HG03280 (cell line): ENCODE data around the gene KDM3B.
A peak's percentile ranks its signal among the peaks of the same experiment; 100 is the strongest.
"Not testable (repeated sequence)": the region's sequence is repeated elsewhere in the genome, so short reads cannot be mapped to it uniquely, and the experiment has no call there.

Experiments used
- ATAC-seq: cut with Tn5 transposase; IDR thresholded peaks from one replicate; pipeline ENCODE4 v1.9.1; 2021; ENCODE audit warnings: mild to moderate bottlenecking, moderate library complexity; ENCODE audit not compliant: unreplicated experiment

KDM3B gene

DNA sequence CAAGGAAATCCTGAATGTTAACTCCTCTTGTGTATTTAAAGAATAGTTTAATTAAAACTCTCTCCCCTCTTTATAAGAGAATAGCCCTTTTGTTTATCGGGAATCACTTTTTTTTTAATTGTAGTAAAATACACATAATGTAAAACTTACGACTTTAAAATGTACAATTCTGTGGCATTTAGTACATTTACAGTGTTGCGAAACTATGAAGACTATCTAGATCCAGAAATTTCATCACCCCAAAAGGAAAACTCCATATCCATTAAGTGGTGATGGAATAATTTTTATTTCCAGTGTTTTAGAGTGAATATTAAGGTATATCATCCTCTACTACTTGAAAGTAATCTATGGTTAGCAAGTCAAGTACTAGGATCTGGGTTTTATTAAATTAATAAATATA, 36.8 kb downstream of the KDM3B start:
- ATAC-seq, result no peak

DNA sequence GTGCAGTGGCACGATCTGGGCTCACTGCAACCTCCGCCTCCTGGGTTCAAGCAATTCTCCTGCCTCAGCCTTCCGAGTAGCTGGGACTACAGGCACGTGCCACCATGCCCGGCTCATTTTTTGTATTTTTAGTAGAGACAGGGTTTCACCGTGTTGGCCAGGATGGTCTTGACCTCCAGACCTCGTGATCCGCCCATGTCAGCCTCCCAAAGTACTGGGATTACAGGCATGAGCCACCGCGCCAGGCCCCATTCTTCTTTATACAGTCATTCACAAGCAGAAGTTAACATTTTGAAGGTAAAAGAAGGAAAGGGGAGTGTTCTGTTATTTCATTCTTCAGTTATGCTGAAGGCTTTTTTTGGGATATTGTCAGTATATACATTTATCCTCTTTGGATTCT, 37.4 kb downstream of the KDM3B start:
- not testable (repeated sequence) for ATAC-seq

DNA sequence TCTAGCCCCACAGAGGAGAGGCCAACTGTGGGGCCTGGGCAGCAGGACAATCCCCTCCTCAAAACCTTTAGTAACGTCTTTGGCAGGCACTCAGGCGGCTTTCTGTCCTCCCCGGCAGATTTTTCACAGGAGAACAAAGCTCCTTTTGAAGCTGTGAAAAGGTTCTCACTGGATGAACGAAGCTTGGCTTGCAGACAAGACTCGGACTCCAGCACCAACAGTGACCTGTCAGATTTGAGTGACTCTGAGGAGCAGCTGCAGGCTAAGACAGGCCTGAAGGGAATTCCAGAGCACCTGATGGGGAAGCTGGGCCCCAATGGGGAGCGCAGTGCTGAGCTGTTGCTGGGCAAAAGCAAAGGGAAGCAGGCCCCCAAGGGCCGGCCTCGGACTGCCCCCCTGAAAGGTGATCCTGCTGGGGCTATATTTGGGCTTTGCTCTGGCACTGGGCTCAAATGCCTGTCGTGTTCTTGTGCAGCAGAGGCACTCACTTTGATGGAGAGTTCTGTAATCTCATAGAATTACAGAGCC, 39.4 kb downstream of the KDM3B start:
- ATAC-seq, result no peak

DNA sequence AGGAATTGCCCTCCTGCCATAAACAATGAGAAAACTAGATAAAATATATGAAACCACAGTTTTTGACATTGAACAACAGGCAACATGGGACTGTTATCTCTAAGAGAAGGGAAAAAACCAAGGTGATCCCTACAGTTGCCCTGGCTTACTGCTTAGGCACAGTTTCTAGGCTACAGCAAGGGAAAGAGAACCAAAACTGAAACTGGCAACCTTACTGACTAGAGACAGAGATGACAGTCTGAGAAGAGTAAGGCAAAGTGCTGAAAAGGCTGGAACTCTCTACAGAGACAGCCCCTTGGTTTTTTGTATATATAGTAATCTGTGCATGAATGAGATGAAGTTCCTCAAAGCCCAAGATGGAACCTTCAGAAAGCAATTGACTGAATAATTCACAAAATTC, 50.2 kb downstream of the KDM3B start:
- peak; percentile 86 for ATAC-seq

DNA sequence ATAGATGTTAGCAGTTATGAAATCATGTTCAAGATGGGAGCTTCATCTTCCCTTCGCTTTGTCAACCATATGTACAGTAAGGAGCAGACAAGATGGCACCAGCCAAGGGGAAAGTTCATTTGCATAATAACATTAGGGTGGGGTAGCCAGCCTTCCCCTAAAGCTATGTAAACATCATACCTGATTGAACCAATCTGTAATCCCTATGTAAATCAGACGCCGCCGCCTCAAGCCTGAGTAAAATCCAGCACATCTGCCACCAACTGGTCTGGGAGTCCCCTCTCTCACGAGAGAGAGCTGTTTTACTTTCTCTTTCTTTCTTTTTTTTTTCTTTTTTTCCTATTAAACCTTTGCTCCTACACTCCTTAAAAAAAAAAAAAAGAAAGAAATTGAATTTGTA, 55.5 kb downstream of the KDM3B start:
- peak; percentile 83 for ATAC-seq

DNA sequence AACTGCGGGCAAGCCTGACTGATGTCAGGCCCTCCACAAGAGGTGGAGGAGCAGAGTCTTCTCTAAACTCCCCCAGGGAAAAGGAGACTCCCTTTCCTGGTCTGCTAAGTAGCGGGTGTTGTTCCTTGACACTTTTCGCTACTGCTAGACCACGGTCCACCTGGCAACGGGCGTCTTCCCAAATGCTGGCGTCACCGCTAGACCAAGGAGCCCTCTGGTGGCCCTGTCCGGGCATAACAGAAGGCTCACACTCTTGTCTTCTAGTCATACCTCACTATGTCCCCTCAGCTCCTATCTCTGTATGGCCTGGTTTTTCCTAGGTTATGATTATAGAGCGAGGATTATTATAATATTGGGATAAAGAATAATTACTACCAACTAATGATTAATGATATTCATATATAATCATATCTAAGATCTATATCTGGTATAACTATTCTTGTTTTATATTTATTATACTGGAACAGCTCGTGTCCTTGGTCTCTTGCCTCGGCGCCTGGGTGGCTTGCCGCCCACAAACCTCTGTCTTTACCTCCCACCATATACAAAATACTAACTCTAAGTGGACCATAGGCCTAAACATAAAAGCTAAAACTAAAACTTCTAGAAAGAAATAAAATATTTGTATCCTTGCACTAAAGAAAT, 58.6 kb downstream of the KDM3B start:
- not testable (repeated sequence) for ATAC-seq

DNA sequence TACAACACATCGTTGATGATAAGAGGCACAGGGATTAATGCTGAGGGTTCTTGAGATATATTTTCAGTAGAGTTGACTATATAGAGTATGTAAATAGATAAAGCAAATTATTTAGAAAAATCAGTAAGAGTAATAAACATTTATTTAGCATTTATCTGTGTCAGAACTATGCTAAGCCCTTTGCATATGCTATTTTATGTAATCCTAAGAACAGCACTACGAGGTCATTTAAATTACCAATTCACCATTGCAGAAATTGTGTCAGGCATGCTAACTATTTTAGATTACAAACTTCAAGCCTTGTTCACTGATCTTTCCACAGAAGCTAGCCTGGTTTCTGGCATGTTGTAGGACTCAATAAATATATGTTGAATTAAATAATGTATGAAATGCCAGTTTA, 66.0 kb downstream of the KDM3B start:
- no peak for ATAC-seq

DNA sequence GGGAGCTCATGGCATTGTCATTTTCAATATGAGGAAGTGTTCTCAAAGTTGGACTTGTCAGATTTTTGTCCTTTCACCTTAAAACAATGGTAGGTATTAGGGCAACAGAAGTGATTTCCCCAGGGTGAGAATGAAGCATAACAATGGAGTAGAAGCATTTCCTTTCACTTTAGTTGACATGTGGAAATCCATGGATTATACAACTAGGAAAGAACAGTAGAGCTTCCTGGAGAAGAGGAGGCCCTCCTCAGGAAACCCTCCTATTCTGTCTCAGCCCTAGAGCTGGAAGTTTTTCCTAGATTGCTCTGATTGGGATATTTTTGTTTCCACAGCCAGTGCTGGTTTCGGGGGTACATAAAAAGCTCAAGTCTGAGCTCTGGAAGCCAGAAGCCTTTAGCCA, 72.6 kb downstream of the KDM3B start:
- no peak for ATAC-seq

DNA sequence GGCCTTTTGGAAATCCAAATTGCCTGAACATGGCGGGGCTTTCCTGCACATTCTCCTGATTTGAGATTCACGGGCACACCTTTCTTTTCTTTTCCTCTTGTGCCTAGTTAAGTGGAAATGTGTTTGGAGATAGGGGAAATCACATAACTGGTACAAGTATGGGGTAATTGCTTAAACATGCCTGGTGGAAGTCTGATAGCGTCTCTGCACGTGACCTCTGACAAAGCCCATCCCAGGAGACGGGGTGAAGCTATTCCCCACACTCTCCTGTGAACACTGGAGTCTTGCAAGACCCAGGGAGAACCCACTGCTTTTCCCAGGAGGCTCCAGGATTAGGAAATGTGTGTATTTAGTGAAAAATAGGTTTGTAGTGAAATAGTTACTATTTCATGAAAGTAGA, 83.5 kb downstream of the KDM3B start:
- ATAC-seq, result no peak

DNA sequence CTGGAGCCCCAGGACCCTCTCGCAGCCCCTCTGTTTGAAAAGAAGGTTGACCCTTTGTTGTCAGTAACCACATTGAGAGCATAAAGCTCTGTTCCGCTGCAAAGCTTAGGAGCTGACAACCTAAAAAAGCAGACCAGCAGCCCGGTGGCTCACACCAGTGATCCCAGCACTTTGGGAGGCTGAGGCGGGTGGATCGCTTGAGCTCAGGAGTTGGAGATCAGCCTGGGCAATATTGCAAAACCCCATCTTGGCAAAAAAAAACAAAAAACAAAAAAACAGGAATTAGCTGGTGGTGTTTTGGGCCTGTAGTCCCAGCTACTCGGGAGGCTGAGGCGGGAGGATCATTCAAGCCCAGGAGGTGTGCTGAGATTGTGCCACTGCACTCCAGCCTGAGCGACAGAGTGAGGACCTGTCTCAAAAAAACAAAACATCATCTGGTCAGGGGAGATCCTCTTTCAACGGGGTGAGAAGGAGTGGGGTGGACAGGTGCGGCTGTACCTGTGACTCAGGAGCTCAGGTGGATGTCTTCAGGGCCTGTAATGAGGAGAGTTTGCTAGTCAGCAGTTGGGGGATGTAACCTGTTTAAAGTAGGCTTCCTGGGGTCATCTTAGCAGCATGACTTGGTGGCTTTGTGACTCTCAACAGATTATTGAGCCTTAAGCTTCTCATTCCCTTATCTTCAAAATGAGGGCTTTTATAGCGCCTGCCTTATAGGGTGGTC, 85.7 kb downstream of the KDM3B start:
- ATAC-seq, result no peak

DNA sequence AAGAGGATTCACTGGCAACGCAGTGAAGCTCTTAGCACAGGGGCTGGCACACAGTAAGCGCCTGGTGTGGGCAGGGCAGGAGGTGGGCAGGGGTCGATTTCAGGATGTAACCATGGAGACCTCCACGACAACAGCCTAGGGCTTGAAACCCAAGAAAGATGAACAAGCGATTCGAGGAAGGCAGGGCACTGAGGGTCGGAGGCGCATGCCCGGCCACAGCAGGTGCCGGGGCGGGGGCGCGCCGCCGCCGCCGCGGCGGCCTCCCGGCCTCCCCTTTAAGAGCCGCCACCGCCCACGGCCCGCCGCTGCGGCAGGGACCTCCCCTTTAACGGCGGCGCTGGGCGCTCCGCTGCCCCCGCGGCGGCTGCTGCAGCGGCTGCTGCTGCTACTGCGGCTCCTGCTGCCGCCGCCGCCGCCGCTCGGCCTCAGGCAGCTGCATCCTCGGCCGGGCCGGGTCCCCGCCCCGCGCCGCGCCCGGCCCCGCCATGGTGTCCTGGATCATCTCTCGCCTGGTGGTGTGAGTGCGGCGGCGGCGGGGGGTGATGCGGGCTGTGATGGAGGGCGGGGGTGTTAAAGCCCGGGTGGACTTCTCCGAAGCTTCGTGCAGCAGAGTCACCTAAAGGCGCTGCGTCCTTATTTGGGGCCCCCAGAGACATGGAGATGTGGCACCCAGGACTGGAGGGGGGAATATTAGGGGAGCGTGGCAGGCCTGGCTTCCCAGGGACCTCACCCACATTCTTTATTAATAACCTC, 86.4 kb downstream of the KDM3B start, which contains the start of gene REEP2:
Gene REEP2, plus strand, starts transcription at position 334 of the 753 bp plus-strand sequence. Its CDS starts 152 bp downstream, at position 486.
- peak; percentile 72 for ATAC-seq

DNA sequence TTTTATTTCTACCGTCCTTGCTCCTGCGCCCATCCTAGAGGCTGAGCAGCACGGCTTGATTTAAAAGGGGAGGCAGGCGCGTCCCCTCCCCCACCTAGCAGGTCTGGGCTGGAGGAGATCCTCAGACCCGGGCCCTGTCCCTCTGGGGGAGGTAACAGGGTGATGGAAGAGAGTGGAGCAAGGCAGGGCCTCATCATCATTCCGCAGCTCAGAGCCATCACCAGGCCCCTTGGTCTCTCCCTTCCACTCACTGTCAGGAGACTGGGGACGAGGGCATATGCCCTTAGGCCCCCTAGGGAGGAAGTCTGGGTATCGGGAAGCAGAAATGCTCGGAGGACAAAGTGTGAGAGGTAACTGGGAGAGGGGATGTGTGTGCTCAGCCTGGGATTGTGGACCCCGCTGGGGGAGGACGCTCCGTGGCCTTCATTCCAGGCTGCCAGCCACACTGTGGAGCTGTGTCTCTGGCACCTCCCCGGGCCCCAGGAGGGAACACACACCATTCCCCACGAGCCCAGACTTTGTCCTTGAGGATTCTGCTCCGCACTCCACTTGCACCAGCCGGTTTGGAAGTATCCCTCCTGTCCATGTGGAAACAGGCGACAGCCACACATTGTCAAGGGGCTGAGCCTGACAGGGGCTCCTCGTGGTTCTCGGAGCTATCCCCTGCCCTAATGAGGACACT, 87.1 kb downstream of the KDM3B start:
- ATAC-seq, result no peak

DNA sequence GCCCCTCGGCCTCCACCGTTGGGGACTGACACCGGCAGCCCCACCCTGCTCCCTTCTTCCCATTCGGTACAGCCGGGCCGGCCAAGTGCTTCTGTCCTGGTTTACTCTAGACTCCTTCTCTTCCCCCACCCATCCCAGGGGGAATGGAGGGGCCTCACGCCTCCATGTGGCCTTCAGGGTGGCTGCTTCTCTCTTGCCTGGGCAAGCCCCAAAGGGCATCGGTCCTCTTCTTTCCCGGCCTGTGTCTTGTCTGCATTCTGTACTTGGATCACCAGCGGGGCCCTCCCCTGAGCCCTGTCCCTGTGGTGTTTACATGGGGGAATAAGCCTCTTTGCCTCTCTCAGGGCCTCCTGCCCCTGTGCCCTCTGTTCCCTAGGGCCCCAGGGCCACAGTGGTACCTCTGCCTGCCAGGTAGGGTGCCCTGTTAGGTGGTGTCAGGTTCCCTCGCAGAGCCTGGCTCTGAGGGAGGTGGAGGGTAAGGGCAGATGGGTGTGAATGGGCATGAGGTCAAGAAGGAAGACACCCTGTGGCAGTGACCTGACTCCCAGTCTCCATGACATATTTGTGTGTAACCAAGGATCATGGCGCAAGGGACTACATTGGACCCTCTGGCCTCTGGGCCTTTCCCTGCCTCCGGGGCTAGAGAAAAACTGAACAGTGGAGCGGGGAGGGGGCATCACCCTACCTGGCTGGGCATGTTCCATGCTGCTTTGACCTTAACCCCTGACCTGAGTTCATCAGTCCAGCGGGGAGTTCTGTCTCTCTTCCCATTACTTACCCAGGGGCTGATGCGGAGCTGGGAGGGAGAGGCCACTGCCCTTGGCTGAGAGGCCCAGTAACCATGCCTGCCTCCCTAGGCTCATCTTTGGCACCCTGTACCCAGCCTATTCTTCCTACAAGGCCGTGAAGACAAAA, 87.9 kb downstream of the KDM3B start:
- ATAC-seq, result no peak

DNA sequence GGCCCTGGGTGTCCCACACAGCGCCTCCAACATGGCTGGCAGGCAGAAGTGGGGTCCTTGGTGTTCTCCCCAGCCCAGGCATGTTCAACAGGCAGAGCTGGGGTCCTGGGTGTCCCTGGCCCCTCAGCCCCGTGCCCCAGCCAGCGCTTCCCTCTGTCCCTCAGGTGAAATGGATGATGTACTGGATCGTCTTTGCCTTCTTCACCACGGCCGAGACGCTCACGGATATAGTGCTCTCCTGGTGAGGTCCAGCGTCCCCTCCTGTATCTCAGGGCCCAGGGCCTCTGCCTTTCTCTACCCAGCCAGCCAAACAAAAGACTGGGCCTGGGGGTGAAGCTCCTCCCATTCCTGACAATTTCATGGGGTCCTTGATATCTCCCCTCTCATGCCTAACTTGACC, 88.7 kb downstream of the KDM3B start:
- ATAC-seq, result no peak

DNA sequence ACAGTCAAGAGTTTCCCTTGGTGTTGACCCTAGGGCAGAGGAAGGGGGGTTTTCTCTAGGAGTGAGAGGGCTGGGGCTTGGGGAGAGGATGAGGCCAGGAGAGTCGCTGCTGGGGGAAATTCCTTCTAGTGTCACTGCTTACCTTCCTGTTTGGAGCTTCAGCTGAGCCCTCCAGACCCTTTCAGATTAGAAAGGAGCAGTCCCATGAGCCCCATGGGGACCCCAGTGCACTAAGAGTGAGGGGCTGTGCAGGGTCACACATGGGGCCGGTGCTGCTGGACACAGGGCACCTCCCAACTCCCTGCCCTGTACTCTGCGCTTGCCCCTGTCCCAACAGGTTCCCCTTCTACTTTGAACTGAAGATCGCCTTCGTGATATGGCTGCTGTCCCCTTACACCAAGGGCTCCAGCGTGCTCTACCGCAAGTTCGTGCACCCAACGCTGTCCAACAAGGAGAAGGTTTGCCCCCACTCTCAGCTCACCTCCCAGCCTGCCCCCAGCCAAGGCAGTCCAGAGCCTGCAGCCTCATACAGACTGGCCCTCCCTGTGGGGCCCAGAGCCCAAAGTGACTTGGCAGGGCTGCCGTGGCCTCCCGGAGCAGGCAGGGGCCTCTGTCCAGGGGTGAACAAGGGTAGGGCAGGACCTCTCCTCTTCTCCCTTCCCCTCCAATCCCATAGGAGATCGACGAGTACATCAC, 91.7 kb downstream of the KDM3B start:
- no peak for ATAC-seq

DNA sequence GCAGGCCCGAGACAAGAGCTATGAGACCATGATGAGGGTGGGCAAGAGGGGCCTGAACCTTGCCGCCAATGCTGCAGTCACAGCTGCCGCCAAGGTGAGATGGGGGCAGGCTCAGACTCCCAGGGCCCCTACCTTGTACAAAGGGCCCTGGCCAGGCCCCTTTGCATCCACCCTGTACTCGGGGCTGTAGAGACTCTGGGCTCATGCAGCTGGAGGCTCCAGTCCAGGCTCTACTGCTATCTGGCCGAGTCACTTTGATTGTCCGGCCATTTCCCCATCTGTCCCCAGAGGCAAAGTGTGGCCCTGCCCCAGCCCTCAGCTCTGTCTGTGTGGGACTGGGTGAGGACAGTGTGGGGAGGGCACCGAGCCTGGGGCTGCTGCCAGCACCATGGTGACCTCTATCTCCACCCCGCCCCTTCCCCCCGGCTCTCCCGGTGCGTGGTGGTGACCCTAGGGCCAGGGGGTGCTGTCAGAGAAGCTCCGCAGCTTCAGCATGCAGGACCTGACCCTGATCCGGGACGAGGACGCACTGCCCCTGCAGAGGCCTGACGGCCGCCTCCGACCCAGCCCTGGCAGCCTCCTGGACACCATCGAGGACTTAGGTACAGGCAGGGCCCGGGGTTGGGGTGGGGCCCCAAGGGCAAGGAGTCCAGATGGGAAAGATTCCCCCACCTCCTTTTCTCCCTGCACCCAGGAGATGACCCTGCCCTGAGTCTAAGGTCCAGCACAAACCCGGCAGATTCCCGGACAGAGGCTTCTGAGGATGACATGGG, 92.5 kb downstream of the KDM3B start:
- ATAC-seq, result no peak

DNA sequence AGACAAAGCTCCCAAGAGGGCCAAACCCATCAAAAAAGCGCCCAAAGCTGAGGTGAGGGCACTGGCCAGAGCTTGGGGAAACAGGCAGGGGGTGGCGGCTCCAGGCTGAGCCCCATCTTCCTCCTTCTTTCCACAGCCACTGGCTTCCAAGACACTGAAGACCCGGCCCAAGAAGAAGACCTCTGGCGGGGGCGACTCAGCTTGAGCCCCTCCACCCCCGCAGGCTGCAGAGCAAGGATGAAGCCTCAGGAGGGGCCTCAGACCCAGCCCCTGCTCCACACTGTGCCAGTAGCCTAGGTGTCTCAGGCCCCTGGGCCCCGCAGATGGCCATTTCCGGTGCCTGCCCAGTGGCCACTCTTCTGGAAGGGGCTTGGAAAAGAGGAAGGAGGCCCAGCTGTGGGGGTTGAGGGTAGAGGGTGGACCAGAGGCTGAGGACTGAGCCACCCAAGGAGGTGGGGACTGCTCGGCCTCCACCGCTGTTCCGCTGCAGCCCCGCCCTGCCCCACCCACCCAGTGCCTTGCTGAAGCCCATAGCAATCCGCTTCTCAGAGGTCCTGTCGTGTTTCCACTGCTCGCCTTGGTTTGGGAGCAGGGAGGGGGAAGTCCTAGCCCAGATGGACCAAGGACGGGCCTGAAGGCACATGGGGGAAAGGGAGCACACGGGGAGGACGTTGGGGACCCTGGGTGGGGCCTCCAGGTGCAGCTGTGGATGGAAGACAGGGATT, 93.2 kb downstream of the KDM3B start:
- ATAC-seq, result no peak

DNA sequence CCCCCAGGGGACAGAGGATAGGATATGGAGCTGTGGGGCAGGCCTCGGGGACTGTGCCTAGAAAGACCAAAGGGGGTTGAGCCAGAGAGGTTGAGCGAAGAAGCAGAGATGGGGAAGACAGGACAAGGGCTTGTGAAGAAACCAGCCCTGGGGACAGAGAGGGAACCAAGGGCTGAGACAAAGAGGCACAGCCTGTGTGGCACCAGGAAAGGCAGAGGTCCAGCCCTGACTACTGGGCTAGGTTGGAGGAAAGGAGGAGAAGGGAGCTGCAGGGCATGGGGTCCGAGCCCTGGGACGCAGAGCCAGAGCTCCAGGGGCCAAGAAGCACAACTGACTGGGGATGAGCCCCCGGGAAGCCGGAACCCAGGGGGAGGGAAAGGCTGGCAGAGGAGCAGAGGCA, 95.6 kb downstream of the KDM3B start:
- ATAC-seq, result no peak
